GM12878 (cell line): ENCODE results near the gene KIAA1671. TPM values are rescaled to one million over a fixed set of nuclear protein-coding genes. Genes with fewer than 3 reads are reported as not detected.

Source experiments
- ATAC-seq: fragments of 200-7000 bp; cut with Tn5 transposase; 3 replicates; pipeline ENCODE4 v1.9.1; 2020; ENCODE audit warnings: mild to moderate bottlenecking, moderate library complexity
- Bru-seq: library from RNA; stranded (reverse); fragments of 400-500 nt; gene quantifications from one replicate; lab custom pipeline; 2021; lab: Mats Ljungman, UMichigan
- BruChase-seq, 2 experiments: library from RNA; stranded (reverse); fragments of 400-500 nt; gene quantifications; one replicate each; lab custom pipeline; 2021; lab: Mats Ljungman, UMichigan
- BruUV-seq: library from RNA; stranded (reverse); fragments of 400-500 nt; replicated peaks from 2 replicates; lab custom pipeline; 2021; lab: Mats Ljungman, UMichigan
- CTCF ChIA-PET: fragments of 300-600 bp; sonication (Branson Sonifier 250); formaldehyde crosslinking; extraction: SDS; loops from one replicate; lab custom pipeline; 2021; ENCODE audit warnings: inconsistent platforms; lab: Yijun Ruan, JAX
- POLR2A ChIA-PET: fragments of 350-600 bp; formaldehyde crosslinking; extraction: SDS; loops from one replicate; lab custom pipeline; 2021; ENCODE audit warnings: inconsistent platforms; lab: Charles Lee
- RAD21 ChIA-PET: fragments of 300-600 bp; sonication (Branson Sonifier 250); formaldehyde crosslinking; loops from one replicate; lab custom pipeline; 2023; ENCODE audit warnings: antibody characterized with exemption; ENCODE audit not compliant: unreplicated experiment; lab: Charles Lee
- SMC1A ChIA-PET: fragments of 300-600 bp; sonication (Branson Sonifier 250); formaldehyde crosslinking; loops from one replicate; lab custom pipeline; 2023; ENCODE audit not compliant: unreplicated experiment, uncharacterized antibody; lab: Charles Lee
- DNase-seq: peaks from one replicate; pipeline ENCODE4 v3.0.0-alpha.2; 2011; ENCODE audit warnings: low read depth, low spot score
- FAIRE-seq: peaks from 3 replicates; lab custom pipeline; 2011; peaks lifted over from hg19 to GRCh38; lab: Jason Lieb, UNC
- H2AFZ ChIP-seq: 2 replicates; pipeline ENCODE4 v1.6.0; 2011; ENCODE audit warnings: low read depth, low read length, control low read depth; ENCODE audit not compliant: control insufficient read depth
- H3K27ac ChIP-seq: 2 replicates; pipeline ENCODE4 v1.5.1; 2011; ENCODE audit warnings: control low read depth; ENCODE audit not compliant: control insufficient read depth, insufficient read depth
- H3K27me3 ChIP-seq, 2 experiments: replicated peaks in 1 of 2; 2 replicates each; pipeline versions ENCODE4 v1.6.0 to v1.6.1; 2011; ENCODE audit warnings: low read length in 1 of 2; ENCODE audit not compliant: control insufficient read depth in 2 of 2, insufficient read depth in 2 of 2
- H3K36me3 ChIP-seq, 2 experiments: 2 replicates each; pipeline ENCODE4 v1.5.1; 2011; ENCODE audit warnings: low read length in 1 of 2; ENCODE audit not compliant: control insufficient read depth in 2 of 2, insufficient read depth in 2 of 2
- H3K4me1 ChIP-seq: 2 replicates; pipeline ENCODE4 v1.6.1; 2011; ENCODE audit warnings: mild to moderate bottlenecking, low read length, moderate library complexity, mixed read lengths; ENCODE audit not compliant: control insufficient read depth, insufficient read depth
- H3K4me2 ChIP-seq: 2 replicates; pipeline ENCODE4 v1.6.0; 2011; ENCODE audit warnings: control low read depth; ENCODE audit not compliant: control insufficient read depth, insufficient read depth
- H3K4me3 ChIP-seq: fragments of 200-600 bp; sonication (generic); 2 replicates; pipeline ENCODE4 v1.5.1; 2016
- H3K79me2 ChIP-seq: 2 replicates; pipeline ENCODE4 v1.6.0; 2011; ENCODE audit warnings: low read length; ENCODE audit not compliant: control insufficient read depth, insufficient read depth
- H3K9ac ChIP-seq: 2 replicates; pipeline ENCODE4 v1.8.0; 2011; ENCODE audit warnings: low read length, control low read depth, mixed read lengths; ENCODE audit not compliant: control insufficient read depth, insufficient read depth
- H3K9me3 ChIP-seq: replicated peaks from 3 replicates; pipeline ENCODE4 v1.5.1; 2011; ENCODE audit warnings: mild to moderate bottlenecking, low read length; ENCODE audit not compliant: control insufficient read depth, insufficient read depth
- H4K20me1 ChIP-seq: 2 replicates; pipeline ENCODE4 v1.6.0; 2011; ENCODE audit not compliant: control insufficient read depth, insufficient read depth
- ASH2L ChIP-seq: fragments of 300-600, 200-600 bp; sonication (generic); IDR thresholded peaks from 2 replicates; pipeline ENCODE4 v1.6.1; 2017; ENCODE audit warnings: low read depth, mild to moderate bottlenecking, borderline replicate concordance
- BHLHE40 ChIP-seq, 2 experiments: fragments of 450-650 bp in 1 of 2; IDR thresholded peaks; 2 replicates each; pipeline ENCODE4 v1.6.1; 2011 to 2017; ENCODE audit warnings: low read depth in 2 of 2, borderline replicate concordance in 1 of 2, improper control_type of control experiment in 1 of 2, low read length in 1 of 2, mild to moderate bottlenecking in 1 of 2
- BMI1 ChIP-seq: fragments of 450-650 bp; IDR thresholded peaks from 2 replicates; pipeline ENCODE4 v1.6.1; 2016; ENCODE audit warnings: mild to moderate bottlenecking, moderate library complexity, borderline replicate concordance
- ELK1 ChIP-seq: IDR thresholded peaks from 2 replicates; pipeline ENCODE4 v1.6.1; 2012; ENCODE audit warnings: low read depth, low read length, improper control_type of control experiment
- IKZF1 ChIP-seq: fragments of 450-650 bp; conservative IDR thresholded peaks from 2 replicates; pipeline ENCODE4 v1.6.1; 2017; ENCODE audit warnings: antibody characterized with exemption, mild to moderate bottlenecking
- NR2F1 ChIP-seq: fragments of 450-650 bp; conservative IDR thresholded peaks from 2 replicates; pipeline ENCODE4 v1.6.1; 2017; ENCODE audit warnings: mild to moderate bottlenecking
- SMC3 ChIP-seq: IDR thresholded peaks from 2 replicates; pipeline ENCODE4 v1.6.1; 2011; ENCODE audit warnings: low read length, improper control_type of control experiment, borderline replicate concordance
- ZNF622 ChIP-seq: fragments of 450-650 bp; IDR thresholded peaks from 2 replicates; pipeline ENCODE4 v1.6.1; 2017; ENCODE audit warnings: mild to moderate bottlenecking, inconsistent platforms
- WGBS: methylation state at CpG from one replicate; pipeline ENCODE4 v1.1.6; 2016; ENCODE audit warnings: low lambda C conversion rate; ENCODE audit not compliant: insufficient replicate concordance, insufficient coverage; ENCODE audit errors: missing lambda C conversion rate; 5-methylcytosine and 5-hydroxymethylcytosine counted together
- in situ Hi-C: fragments of 300-500 bp; cut with MboI; formaldehyde crosslinking; loops from 9 replicates; pipeline ENCODE4 v1.14.3; 2018; ENCODE audit warnings: mixed read lengths
- intact Hi-C: fragments of 100-400 bp; cut with micrococcal nuclease; formaldehyde crosslinking; loops from one replicate; pipeline ENCODE4 v1.14.2; 2022; ENCODE audit not compliant: unreplicated experiment
- long read RNA-seq, 2 experiments: library from polyadenylated mRNA; unstranded; transcript quantifications; one replicate each; pipeline ENCODE4 v2.0.0, GENCODE V29; 2019 to 2020
- polyA minus RNA-seq, 3 experiments: library from RNA; depleted of rRNA, polyadenylated mRNA; stranded (reverse); fragments of >200 nt; gene quantifications; 2 replicates each; pipeline ENCODE4 v1.2.3, GENCODE V29; 2011
- polyA plus RNA-seq, 11 experiments: library from polyadenylated mRNA; depleted of rRNA in 4 of 11; unstranded in 6 of 11; stranded (reverse) in 5 of 11; fragments of >200 nt; fragmentation: Nextera tagmentation in 4 of 11; fragmentation: Illumina TruSeq in 1 of 11; extraction: Ambion mirVana in 4 of 11; extraction: Trizol in 1 of 11; gene quantifications; 1 replicate in 1 of 11; 2 replicates in 10 of 11; pipeline versions ENCODE4 v1.2.1 to v1.2.3, GENCODE V29; 2011 to 2016; ENCODE audit warnings: inconsistent platforms in 2 of 11, missing spikeins in 2 of 11, low read depth in 1 of 11
- total RNA-seq, 4 experiments: library from RNA; depleted of rRNA in 3 of 4; stranded (reverse); fragments of >200 nt in 3 of 4; fragmentation: Illumina TruSeq in 1 of 4; extraction: Trizol in 1 of 4; gene quantifications; 2 replicates each; pipeline versions ENCODE4 v1.2.1 to v1.2.3, GENCODE V29; 2013 to 2021
- TF ChIP-seq, protein P1 (sequence below): fragments of 450-650 bp; conservative IDR thresholded peaks from 2 replicates; pipeline ENCODE4 v1.6.1; 2017; ENCODE audit warnings: mild to moderate bottlenecking, moderate library complexity

KIAA1671 gene
- total RNA-seq (2013; cell fraction: nucleolus; rRNA removed) = 0.48 and 0.83 TPM in 2 replicates
- total RNA-seq (2014; rRNA removed) = 0.16 and 0.28 TPM in 2 replicates
- 0.18 TPM in 2 replicates for total RNA-seq (2014; rRNA removed; fragmentation: Illumina TruSeq; extraction: Trizol)
- 0.53 and 0.82 TPM in 2 replicates for total RNA-seq (2021)
- 0.14 TPM for polyA plus RNA-seq (2011; ENCODE audit: low read depth)
- 2.2 and 2.7 TPM in 2 replicates for polyA plus RNA-seq (2011; rRNA removed)
- 1.9 and 2.1 TPM in 2 replicates for polyA plus RNA-seq (2011; cell fraction: cytosol; rRNA removed)
- polyA plus RNA-seq (2011; cell fraction: nucleus; rRNA removed) = 1.1 and 1.6 TPM in 2 replicates
- polyA plus RNA-seq (2012) = 0.09 and 0.21 TPM in 2 replicates
- 0.49 and 0.57 TPM in 2 replicates for polyA plus RNA-seq (2014; fragmentation: Illumina TruSeq; extraction: Trizol)
- polyA plus RNA-seq (2014; fragmentation: Nextera tagmentation; extraction: Ambion mirVana) = under 1 TPM; 0.05 TPM
- polyA plus RNA-seq (2014; rRNA removed) = 0.29 and 0.38 TPM in 2 replicates
- under 1 TPM; 0.28 to 0.48 TPM for polyA plus RNA-seq (2016; fragmentation: Nextera tagmentation; extraction: Ambion mirVana)
- polyA minus RNA-seq (2011; rRNA and poly(A)+ RNA removed) = 2.5 and 2.6 TPM in 2 replicates
- 0.80 and 1.8 TPM in 2 replicates for polyA minus RNA-seq (2011; cell fraction: cytosol; rRNA and poly(A)+ RNA removed)
- 1.2 and 2.4 TPM in 2 replicates for polyA minus RNA-seq (2011; cell fraction: nucleus; rRNA and poly(A)+ RNA removed)
- Bru-seq, nascent RNA = percentile 38 among the genes with signal in this experiment
- percentile 40 among the genes with signal in this experiment for BruChase-seq, experiment 1, labeled RNA remaining after a 6-hour chase
- BruChase-seq, experiment 2, labeled RNA remaining after a 2-hour chase = percentile 38 among the genes with signal in this experiment
- long read RNA-seq, experiment 1, partial matches to known transcripts = 0 of 2 reads
- long read RNA-seq, experiment 1, other reads (novel, unspliced or antisense) = 2 of 2 reads
- long read RNA-seq, experiment 2, partial matches to known transcripts = 0 of 16 reads
- long read RNA-seq, experiment 2, other reads (novel, unspliced or antisense) = 16 of 16 reads

- SMC1A ChIA-PET = no interaction called here
- RAD21 ChIA-PET = no interaction called here
- in situ Hi-C loops = no loop called here
- CTCF ChIA-PET = interaction anchor here (0.8 to 1.0 kb wide), 2 partner anchors 8 to 97 kb away, joined by 3 to 4 read pairs; no protein-coding TSS in a partner anchor
- H2AFZ ChIP-seq = peak within 1 kb of the TSS; percentile 88
- no peaks in the 10 kb centered on the region for H3K4me1 ChIP-seq
- peak; percentile 98 for ATAC-seq
- BruUV-seq = no TSS peak
- H3K4me2 ChIP-seq = peak within 1 kb of the TSS; percentile 93
- H3K9me3 ChIP-seq = no peaks in the 10 kb centered on the region
- WGBS = 2% methylated on average over 67 of the region's 71 CpGs
- peaks cover 0 to 4% of the 10 kb centered on the region in 2 experiments for H3K27me3 ChIP-seq
- DNase-seq = no peak
- peak within 1 kb of the TSS; percentile 55 for H3K4me3 ChIP-seq
- FAIRE-seq = no peak
- POLR2A ChIA-PET = no interaction called here
- H4K20me1 ChIP-seq = no peaks in the 10 kb centered on the region; the same call in 1 of the 2 replicates
- H3K79me2 ChIP-seq = no peaks in the 10 kb centered on the region
- no peak within 1 kb of the TSS for H3K27ac ChIP-seq
- no peak within 1 kb of the TSS for H3K9ac ChIP-seq
- intact Hi-C loops = loop anchor here (1.0 kb wide), 1 partner anchor 96 kb away; no protein-coding TSS in a partner anchor
- no peaks in the 10 kb centered on the region for H3K36me3 ChIP-seq
- TF ChIP-seq ZNF622 = no peak
- peak; percentile 62 for TF ChIP-seq SMC3
- TF ChIP-seq, protein P1, sequence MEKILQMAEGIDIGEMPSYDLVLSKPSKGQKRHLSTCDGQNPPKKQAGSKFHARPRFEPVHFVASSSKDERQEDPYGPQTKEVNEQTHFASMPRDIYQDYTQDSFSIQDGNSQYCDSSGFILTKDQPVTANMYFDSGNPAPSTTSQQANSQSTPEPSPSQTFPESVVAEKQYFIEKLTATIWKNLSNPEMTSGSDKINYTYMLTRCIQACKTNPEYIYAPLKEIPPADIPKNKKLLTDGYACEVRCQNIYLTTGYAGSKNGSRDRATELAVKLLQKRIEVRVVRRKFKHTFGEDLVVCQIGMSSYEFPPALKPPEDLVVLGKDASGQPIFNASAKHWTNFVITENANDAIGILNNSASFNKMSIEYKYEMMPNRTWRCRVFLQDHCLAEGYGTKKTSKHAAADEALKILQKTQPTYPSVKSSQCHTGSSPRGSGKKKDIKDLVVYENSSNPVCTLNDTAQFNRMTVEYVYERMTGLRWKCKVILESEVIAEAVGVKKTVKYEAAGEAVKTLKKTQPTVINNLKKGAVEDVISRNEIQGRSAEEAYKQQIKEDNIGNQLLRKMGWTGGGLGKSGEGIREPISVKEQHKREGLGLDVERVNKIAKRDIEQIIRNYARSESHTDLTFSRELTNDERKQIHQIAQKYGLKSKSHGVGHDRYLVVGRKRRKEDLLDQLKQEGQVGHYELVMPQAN = no peak; the same call in 1 of the 2 replicates
- peak; percentile 42 for TF ChIP-seq IKZF1
- no peak for TF ChIP-seq ASH2L
- TF ChIP-seq ELK1 = no peak
- peak in 1 of 2 experiments; percentile 75; a peak in 1 of 4 replicates for TF ChIP-seq BHLHE40 (IDR thresholded peaks at IDR 0.05; ENCODE audit: borderline replicate concordance in 1 of 2, low read depth in 2 of 2, low read length in 1 of 2)
- peak; percentile 63; the same call in 1 of the 2 replicates for TF ChIP-seq BMI1
- TF ChIP-seq NR2F1 = peak; percentile 95
Measured at GRCh38 chr22:24951942-24952836, at the start of gene KIAA1671. KIAA1671 (plus strand) TSS chr22:24952716; CDS start chr22:25028000, 75,284 bp downstream.
